ENCODE measurements around the gene FOCAD. TPM values are rescaled to one million over a fixed set of nuclear protein-coding genes. Genes with fewer than 3 reads are reported as not detected.

Gene FOCAD, protein sequence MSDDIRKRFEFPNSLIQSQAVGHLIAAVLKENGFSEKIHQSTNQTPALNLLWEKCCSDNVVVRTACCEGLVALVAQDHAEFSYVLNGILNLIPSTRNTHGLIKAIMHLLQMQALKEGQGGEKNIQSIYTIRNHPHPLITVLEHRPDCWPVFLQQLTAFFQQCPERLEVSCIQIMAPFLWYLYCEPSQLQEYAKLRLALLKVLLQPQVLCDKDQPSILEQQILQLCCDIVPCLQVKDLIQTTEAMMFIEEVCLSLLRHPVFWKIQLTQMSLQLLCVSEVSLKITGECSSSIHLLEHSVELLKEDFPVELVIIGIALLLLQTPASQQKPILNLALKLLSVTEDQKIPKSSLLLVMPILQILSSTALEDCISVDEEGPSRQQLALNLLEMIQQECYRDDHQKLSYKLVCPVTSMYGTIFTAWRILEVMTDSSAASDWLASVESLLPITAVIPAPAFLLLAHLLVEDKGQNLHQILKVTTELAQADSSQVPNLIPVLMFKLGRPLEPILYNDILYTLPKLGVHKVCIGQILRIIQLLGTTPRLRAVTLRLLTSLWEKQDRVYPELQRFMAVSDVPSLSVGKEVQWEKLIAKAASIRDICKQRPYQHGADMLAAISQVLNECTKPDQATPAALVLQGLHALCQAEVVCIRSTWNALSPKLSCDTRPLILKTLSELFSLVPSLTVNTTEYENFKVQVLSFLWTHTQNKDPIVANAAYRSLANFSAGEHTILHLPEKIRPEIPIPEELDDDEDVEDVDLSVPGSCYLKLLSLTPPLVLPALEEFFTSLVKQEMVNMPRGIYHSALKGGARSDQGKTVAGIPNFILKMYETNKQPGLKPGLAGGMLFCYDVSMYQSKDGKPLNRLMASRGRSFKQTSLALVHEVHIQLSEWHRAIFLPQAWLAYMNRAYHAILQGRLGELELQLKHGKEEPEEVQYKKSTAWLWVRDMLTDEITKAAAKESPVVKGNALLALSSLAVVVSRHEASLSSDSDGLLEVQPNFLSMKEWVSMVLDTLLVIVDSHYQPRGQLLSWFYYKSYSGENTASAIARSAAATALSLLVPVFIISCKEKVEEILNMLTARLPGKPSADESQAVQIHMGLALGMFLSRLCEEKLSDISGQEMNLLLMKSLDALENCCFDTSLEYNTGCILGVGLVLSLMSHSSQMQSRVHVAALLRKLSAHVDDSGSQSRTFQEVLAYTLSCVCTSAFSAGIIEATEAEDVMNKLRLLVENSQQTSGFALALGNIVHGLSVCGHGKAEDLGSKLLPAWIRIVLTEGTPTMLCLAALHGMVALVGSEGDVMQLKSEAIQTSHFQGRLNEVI (N-terminal part only)
- total RNA-seq: 10 to 100 TPM; 24.0 to 64.5 (median 33.1) TPM

DNA sequence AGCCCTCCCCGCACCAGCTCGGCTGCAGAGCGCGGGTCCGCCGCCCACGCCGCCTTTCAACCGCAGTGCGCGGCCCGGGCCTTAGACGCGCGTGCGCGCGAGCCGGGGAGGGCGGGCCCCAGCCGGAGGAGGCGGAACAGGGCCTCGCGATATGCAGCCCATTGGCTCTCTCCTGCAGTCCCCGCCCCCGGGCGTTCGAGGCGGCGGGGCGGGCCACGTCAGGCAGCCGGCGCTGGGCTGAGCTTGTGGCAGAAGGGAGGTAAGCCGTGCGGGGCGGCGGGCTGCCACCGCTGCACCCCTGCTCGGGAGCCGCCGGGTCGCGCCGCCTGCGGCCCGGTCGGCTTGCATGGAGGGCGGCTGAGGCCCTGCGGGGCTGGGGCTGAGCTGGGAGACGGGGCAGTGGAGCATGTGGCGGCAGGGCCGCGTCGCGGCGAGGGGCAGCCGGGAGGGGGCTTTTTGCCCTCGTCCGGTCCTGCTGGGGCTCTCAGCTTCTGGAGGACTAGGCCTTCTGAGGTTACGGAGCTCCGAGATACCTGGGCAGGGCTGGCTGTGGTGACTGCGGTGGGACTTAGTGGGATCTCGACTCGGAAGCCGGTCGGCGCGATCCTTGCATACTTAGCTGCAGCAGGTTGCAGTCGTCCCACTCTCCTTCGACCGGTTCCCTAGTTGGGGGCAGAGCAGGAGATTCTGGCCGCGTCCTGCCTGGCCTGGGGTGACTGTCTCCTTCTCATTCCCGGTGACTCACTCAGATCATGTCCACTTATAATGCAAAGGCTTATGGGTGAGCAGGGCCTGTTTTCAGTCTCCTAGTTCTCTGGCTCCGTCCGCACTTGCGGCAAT, at the start of gene FOCAD:
Gene FOCAD, plus strand, starts transcription at position 225 of the 840 bp plus-strand sequence. CDS start 31,095 bp downstream, outside the sequence.
- WGBS: under 1% methylated on average over 27 of the region's 78 CpGs
- TF ChIP-seq POLR2AphosphoS5 (IDR thresholded peaks at IDR 0.05): peak in 1 of 3 donors; percentile 19
- TF ChIP-seq, protein P1, sequence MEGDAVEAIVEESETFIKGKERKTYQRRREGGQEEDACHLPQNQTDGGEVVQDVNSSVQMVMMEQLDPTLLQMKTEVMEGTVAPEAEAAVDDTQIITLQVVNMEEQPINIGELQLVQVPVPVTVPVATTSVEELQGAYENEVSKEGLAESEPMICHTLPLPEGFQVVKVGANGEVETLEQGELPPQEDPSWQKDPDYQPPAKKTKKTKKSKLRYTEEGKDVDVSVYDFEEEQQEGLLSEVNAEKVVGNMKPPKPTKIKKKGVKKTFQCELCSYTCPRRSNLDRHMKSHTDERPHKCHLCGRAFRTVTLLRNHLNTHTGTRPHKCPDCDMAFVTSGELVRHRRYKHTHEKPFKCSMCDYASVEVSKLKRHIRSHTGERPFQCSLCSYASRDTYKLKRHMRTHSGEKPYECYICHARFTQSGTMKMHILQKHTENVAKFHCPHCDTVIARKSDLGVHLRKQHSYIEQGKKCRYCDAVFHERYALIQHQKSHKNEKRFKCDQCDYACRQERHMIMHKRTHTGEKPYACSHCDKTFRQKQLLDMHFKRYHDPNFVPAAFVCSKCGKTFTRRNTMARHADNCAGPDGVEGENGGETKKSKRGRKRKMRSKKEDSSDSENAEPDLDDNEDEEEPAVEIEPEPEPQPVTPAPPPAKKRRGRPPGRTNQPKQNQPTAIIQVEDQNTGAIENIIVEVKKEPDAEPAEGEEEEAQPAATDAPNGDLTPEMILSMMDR (IDR thresholded peaks at IDR 0.05): no peak
- peak; percentile 77 for TF ChIP-seq POLR2A (IDR thresholded peaks at IDR 0.05)
- TF ChIP-seq EP300 (IDR thresholded peaks at IDR 0.05): no peak
- peak within 1 kb of the TSS; percentile 90 for H3K27ac ChIP-seq
- peak; percentile 95 to 96 for DNase-seq (ENCODE audit: low spot score in 2 of 2)
- H3K27me3 ChIP-seq: no peaks in the 10 kb centered on the region
- peaks cover 24% of the 10 kb centered on the region for H3K4me1 ChIP-seq
- no peaks in the 10 kb centered on the region for H3K36me3 ChIP-seq
- H3K4me3 ChIP-seq: peak within 1 kb of the TSS; percentile 70
- no peaks in the 10 kb centered on the region for H3K9me3 ChIP-seq

DNA sequence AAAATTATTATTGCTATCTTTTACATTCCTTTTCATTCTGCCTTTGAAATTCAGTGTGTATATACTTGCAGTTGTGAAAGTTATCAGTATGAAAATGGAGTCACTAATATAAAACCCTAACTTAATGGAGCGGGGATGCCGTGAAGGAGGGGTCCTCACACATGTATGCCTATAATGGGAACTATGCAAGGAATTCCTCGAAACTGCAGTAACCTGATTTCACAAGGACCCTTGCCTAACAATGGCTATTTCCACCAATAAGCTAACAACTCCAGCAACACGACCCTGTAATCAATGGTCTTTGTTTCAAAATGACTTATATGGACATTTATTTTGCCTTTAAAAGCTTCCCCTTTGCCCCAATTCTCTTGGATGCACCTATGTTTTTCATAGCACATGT, 49.2 kb upstream of the FOCAD start:
- no peaks in the 10 kb centered on the region for H3K27me3 ChIP-seq
- no peaks in the 10 kb centered on the region for H3K4me1 ChIP-seq
- no peak for DNase-seq (ENCODE audit: low spot score in 2 of 2)
- no peak overlapping the region for H3K27ac ChIP-seq
- no peaks in the 10 kb centered on the region for H3K9me3 ChIP-seq
- WGBS: 82% methylated on average over 4 of the region's 4 CpGs
- TF ChIP-seq, protein P1 (IDR thresholded peaks at IDR 0.05): no peak
- no peak overlapping the region for H3K4me3 ChIP-seq
- no peaks in the 10 kb centered on the region for H3K36me3 ChIP-seq

DNA sequence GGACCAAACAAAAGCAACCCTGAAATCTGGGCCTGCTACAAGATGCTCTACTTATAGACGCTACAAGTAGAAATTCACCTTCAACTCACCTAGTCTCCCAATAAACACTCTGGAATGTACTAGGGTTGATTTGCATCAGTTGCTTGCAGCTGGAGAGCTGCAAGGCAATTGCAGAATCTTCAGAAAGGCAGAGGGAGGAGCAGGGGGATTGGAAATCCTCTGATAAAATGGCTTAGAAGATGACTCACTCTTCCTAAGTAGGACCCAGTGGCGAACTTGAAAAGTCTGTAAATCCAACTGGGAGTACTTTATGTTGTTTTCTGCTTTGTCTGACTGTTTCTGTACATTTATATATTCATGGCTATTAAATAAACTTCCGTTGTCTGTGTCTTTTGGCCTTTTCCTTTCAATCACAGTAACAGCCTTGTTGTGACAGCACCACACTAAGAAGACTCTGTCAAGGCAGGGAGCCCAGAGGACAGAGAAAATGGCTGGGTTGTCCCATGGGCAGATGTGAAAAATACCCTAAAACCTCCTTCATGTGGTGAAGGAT, 47.1 kb upstream of the FOCAD start:
- H3K9me3 ChIP-seq: no peaks in the 10 kb centered on the region
- TF ChIP-seq EP300 (IDR thresholded peaks at IDR 0.05) (no peak), POLR2A (IDR thresholded peaks at IDR 0.05) (no peak), POLR2AphosphoS5 (IDR thresholded peaks at IDR 0.05) (no peak)
- TF ChIP-seq, protein P1 (IDR thresholded peaks at IDR 0.05): no peak
- WGBS: 84% methylated on average over 3 of the region's 3 CpGs
- no peak overlapping the region for H3K27ac ChIP-seq
- no peak for DNase-seq (ENCODE audit: low spot score in 2 of 2)
- no peaks in the 10 kb centered on the region for H3K27me3 ChIP-seq
- H3K36me3 ChIP-seq: no peaks in the 10 kb centered on the region
- peaks cover 3% of the 10 kb centered on the region for H3K4me1 ChIP-seq
- H3K4me3 ChIP-seq: no peak overlapping the region

DNA sequence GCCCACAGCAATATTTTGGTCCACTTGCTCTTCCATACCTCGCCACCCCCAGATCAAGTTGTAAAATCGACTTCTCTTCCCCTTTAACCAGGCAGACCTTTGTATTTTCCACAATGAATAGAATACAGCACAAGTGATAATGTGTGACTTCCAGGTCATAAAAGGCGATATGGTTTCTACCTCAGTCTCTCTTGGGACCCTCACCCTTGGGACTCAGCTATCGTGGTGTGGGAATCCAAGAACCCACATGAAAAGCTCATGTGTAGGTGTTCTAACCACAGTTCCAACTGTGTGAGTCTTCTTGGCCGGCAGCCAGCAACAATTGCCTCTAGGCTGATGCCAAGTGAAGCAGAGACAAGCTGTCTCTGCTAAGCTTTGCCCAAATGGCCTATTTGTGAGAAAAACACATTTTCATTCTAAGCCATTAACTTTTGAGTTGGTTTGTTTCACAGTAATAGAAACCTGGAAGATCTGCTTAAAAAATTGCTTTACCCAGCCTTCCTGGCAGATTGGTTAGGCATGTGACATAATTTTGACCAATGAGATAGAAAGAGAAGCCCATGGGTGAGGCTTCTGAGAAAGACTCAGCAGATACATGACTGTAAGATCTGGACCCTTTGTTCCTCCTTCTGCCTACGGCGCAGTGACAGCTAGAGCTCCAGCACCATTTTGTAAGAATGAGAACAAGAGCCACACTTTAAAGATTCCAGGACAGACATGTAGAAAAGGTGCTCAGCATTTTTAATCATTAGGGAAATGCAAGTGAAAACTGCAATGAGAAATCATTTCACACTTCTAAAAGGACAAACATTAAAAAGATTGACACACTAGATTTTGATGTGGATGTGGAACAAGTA, 43.5 kb upstream of the FOCAD start:
- no peak overlapping the region for H3K4me3 ChIP-seq
- no peak for DNase-seq (ENCODE audit: low spot score in 2 of 2)
- H3K36me3 ChIP-seq: no peaks in the 10 kb centered on the region
- no peak overlapping the region for H3K27ac ChIP-seq
- H3K4me1 ChIP-seq: peaks cover 3% of the 10 kb centered on the region
- TF ChIP-seq POLR2A (IDR thresholded peaks at IDR 0.05) (no peak), POLR2AphosphoS5 (IDR thresholded peaks at IDR 0.05) (no peak), EP300 (IDR thresholded peaks at IDR 0.05) (no peak)
- TF ChIP-seq, protein P1 (IDR thresholded peaks at IDR 0.05): no peak
- no peaks in the 10 kb centered on the region for H3K27me3 ChIP-seq
- WGBS: 59% methylated on average over 7 of the region's 7 CpGs
- H3K9me3 ChIP-seq: no peaks in the 10 kb centered on the region
